Neural cell (in vitro differentiated cells): Measurements from ENCODE around the gene DDX1. TPM values are rescaled to one million over a fixed set of nuclear protein-coding genes. Genes with fewer than 3 reads are reported as not detected.

Experiments used
- H2AFZ ChIP-seq: fragments of 200-600, 300-800 bp; sonication (generic), shearing (Covaris generic); 2 replicates; pipeline ENCODE4 v1.6.0; 2014; ENCODE audit warnings: low read depth, mild to moderate bottlenecking, antibody characterized with exemption, low read length, moderate library complexity
- H3F3A ChIP-seq: fragments of 200-600 bp; shearing (Covaris generic); 2 replicates; pipeline ENCODE4 v1.6.1; 2016; ENCODE audit warnings: mild to moderate bottlenecking, moderate library complexity, mixed read lengths, antibody characterized with exemption, low read length; ENCODE audit not compliant: insufficient read depth, poor library complexity, severe bottlenecking
- H3K27ac ChIP-seq: fragments of 200-600, 300-800 bp; sonication (generic), shearing (Covaris generic); 2 replicates; pipeline ENCODE4 v1.5.1; 2014; ENCODE audit warnings: mild to moderate bottlenecking, low read length, moderate library complexity
- H3K27me3 ChIP-seq: fragments of 300-800, 200-600 bp; sonication (generic), shearing (Covaris generic); 2 replicates; pipeline ENCODE4 v1.6.0; 2014; ENCODE audit warnings: mild to moderate bottlenecking, low read depth, low read length, moderate library complexity; ENCODE audit not compliant: insufficient read depth
- H3K36me3 ChIP-seq: fragments of 300-800, 200-600 bp; sonication (generic), shearing (Covaris generic); 2 replicates; pipeline ENCODE4 v1.5.1; 2014; ENCODE audit warnings: mild to moderate bottlenecking, antibody characterized with exemption, low read length, moderate library complexity; ENCODE audit not compliant: insufficient read depth
- H3K4me2 ChIP-seq: fragments of 300-800, 200-600 bp; sonication (generic), shearing (Covaris generic); 2 replicates; pipeline ENCODE4 v1.6.0; 2014; ENCODE audit warnings: mild to moderate bottlenecking, low read length
- H3K4me3 ChIP-seq: fragments of 300-800, 200-600 bp; sonication (generic), shearing (Covaris generic); 2 replicates; pipeline ENCODE4 v1.5.1; 2014; ENCODE audit warnings: mild to moderate bottlenecking, low read length, moderate library complexity
- H3K79me2 ChIP-seq: fragments of 200-600 bp; shearing (Covaris generic); replicated peaks from 2 replicates; pipeline ENCODE4 v1.6.0; 2014; ENCODE audit warnings: mild to moderate bottlenecking, low read length, moderate library complexity; ENCODE audit not compliant: insufficient read depth
- H3K9ac ChIP-seq: fragments of 300-800, 200-600 bp; sonication (generic), shearing (Covaris generic); 2 replicates; pipeline ENCODE4 v1.6.1; 2016; ENCODE audit warnings: mild to moderate bottlenecking, low read length, mixed read lengths
- H3K9me2 ChIP-seq: fragments of 200-600 bp; shearing (Covaris generic); 2 replicates; pipeline ENCODE4 v1.6.1; 2016; ENCODE audit warnings: mild to moderate bottlenecking, low read length, mixed read lengths; ENCODE audit not compliant: insufficient read depth
- H3K9me3 ChIP-seq: fragments of 200-600, 300-800 bp; sonication (generic), shearing (Covaris generic); 2 replicates; pipeline ENCODE4 v1.6.1; 2016; ENCODE audit warnings: mild to moderate bottlenecking, mixed run types, low read length, moderate library complexity, mixed read lengths
- H4K20me1 ChIP-seq: fragments of 200-600 bp; shearing (Covaris generic); 2 replicates; pipeline ENCODE4 v1.6.1; 2016; ENCODE audit warnings: mild to moderate bottlenecking, mixed run types; ENCODE audit not compliant: insufficient read depth
- EP300 ChIP-seq: fragments of 450-650 bp; conservative IDR thresholded peaks from 2 replicates; pipeline ENCODE4 v1.6.1; 2014; ENCODE audit warnings: antibody characterized with exemption, mild to moderate bottlenecking, moderate library complexity; ENCODE audit not compliant: poor library complexity, severe bottlenecking
- EZH2 ChIP-seq: fragments of 200-600, 300-800 bp; shearing (Covaris generic), sonication (generic); IDR thresholded peaks from 2 replicates; pipeline ENCODE4 v1.6.1; 2014; ENCODE audit warnings: antibody characterized with exemption, low read length, borderline replicate concordance, mild to moderate bottlenecking; ENCODE audit not compliant: insufficient read depth, poor library complexity, severe bottlenecking
- MXI1 ChIP-seq: fragments of 450-650 bp; conservative IDR thresholded peaks from 2 replicates; pipeline ENCODE4 v1.6.1; 2014; ENCODE audit warnings: antibody characterized with exemption, mild to moderate bottlenecking; ENCODE audit not compliant: poor library complexity, severe bottlenecking
- POLR2AphosphoS5 ChIP-seq: IDR thresholded peaks from 2 replicates; pipeline ENCODE4 v1.6.1; 2012
- RAD21 ChIP-seq: fragments of 450-650 bp; conservative IDR thresholded peaks from 2 replicates; pipeline ENCODE4 v1.6.1; 2014; ENCODE audit warnings: antibody characterized with exemption, mild to moderate bottlenecking, moderate library complexity
- REST ChIP-seq: IDR thresholded peaks from 2 replicates; pipeline ENCODE4 v1.6.1; 2012; ENCODE audit warnings: borderline replicate concordance
- SMC3 ChIP-seq: fragments of 450-650 bp; conservative IDR thresholded peaks from 2 replicates; pipeline ENCODE4 v1.6.1; 2014; ENCODE audit warnings: antibody characterized with exemption, mild to moderate bottlenecking, moderate library complexity; ENCODE audit not compliant: poor library complexity
- TAF1 ChIP-seq: IDR thresholded peaks from 2 replicates; pipeline ENCODE4 v1.6.1; 2012; ENCODE audit warnings: low read depth
- polyA plus RNA-seq: library from polyadenylated mRNA; depleted of rRNA; stranded (reverse); fragments of >200 nt; gene quantifications from 2 replicates; pipeline ENCODE4 v1.2.3, GENCODE V29; 2014
- TF ChIP-seq, protein P1 (sequence below): fragments of 450-650 bp; IDR thresholded peaks from 2 replicates; pipeline ENCODE4 v1.5.1; 2014; ENCODE audit warnings: antibody characterized with exemption, mild to moderate bottlenecking, moderate library complexity; ENCODE audit not compliant: poor library complexity, severe bottlenecking

Gene DDX1
- polyA plus RNA-seq, 1 donor from 2014 or later: 159 TPM

DNA sequence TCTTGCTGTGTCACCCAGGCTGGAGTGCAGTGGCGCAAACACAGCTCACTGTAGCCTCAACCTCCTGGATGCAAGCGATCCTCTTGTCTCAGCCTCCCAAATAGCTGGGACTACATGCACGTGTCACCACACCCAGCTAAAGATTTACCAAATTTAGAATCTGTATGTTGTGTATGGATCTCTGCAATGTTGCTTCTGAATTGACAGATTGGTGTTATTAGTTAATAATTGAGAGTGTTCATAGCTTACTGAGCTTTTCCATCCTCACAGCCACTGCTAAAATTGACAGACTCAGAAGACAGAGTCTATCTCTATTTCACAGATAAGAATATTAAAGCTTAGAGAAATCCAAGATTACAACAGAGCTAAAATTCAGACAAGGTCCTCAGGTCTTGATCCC, 26.3 kb upstream of the DDX1 start:
- no peaks in the 10 kb centered on the region for H3K27me3 ChIP-seq
- H3F3A ChIP-seq: peaks cover 6% of the 10 kb centered on the region
- H3K79me2 ChIP-seq: no peaks in the 10 kb centered on the region
- TF ChIP-seq RAD21: no peak
- TF ChIP-seq, protein P1, sequence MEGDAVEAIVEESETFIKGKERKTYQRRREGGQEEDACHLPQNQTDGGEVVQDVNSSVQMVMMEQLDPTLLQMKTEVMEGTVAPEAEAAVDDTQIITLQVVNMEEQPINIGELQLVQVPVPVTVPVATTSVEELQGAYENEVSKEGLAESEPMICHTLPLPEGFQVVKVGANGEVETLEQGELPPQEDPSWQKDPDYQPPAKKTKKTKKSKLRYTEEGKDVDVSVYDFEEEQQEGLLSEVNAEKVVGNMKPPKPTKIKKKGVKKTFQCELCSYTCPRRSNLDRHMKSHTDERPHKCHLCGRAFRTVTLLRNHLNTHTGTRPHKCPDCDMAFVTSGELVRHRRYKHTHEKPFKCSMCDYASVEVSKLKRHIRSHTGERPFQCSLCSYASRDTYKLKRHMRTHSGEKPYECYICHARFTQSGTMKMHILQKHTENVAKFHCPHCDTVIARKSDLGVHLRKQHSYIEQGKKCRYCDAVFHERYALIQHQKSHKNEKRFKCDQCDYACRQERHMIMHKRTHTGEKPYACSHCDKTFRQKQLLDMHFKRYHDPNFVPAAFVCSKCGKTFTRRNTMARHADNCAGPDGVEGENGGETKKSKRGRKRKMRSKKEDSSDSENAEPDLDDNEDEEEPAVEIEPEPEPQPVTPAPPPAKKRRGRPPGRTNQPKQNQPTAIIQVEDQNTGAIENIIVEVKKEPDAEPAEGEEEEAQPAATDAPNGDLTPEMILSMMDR: no peak
- TF ChIP-seq EZH2: no peak
- no peak for TF ChIP-seq POLR2AphosphoS5
- TF ChIP-seq REST: no peak
- TF ChIP-seq MXI1: no peak
- TF ChIP-seq EP300: no peak
- no peak for TF ChIP-seq SMC3
- no peak for TF ChIP-seq TAF1
- no peaks in the 10 kb centered on the region for H4K20me1 ChIP-seq
- no peaks in the 10 kb centered on the region for H3K36me3 ChIP-seq
- no peak overlapping the region for H2AFZ ChIP-seq
- H3K9ac ChIP-seq: no peak overlapping the region
- H3K4me3 ChIP-seq: no peak overlapping the region
- H3K27ac ChIP-seq: no peak overlapping the region
- no peaks in the 10 kb centered on the region for H3K9me3 ChIP-seq
- H3K9me2 ChIP-seq: no peaks in the 10 kb centered on the region
- H3K4me2 ChIP-seq: no peak overlapping the region

DNA sequence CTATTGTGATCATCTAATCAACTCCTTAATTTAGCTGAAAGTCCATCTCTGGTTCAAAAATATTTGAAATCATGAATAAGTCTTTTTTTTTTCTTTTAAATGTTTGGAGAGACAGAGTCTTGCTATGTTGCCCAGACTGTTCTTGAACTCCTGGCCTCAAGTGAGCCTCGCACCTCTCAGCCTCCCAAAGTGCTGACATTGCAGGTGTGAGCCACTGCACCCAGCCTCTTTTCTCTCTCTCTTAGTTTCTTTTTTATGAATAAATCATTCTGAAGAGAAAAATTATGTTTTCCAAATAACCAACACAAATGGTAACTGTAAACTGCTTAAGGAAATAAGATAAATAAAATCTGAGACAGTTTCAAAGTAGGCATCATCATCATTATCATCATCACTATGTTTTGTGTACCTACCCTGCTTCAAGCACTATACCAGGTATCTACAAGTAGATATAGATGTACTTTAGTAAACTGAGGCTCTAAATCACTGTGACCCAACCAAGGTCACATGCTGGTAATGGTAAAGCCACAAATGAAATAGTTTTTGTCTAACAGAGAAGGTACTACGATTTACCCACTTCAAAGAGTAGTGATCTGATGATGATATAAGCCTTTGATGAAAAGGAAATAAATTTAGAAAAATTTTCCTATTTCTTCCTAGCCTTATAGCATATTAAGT, 25.5 kb upstream of the DDX1 start:
- Histone ChIP-seq H2AFZ (no peak overlapping the region), H3K9me3 (no peaks in the 10 kb centered on the region), H3K9me2 (no peaks in the 10 kb centered on the region), H3K79me2 (no peaks in the 10 kb centered on the region), H3K36me3 (no peaks in the 10 kb centered on the region), H3K27me3 (no peaks in the 10 kb centered on the region), H3K9ac (no peak overlapping the region), H4K20me1 (no peaks in the 10 kb centered on the region), H3K27ac (no peak overlapping the region), H3F3A (peaks cover 5% of the 10 kb centered on the region), H3K4me2 (no peak overlapping the region), H3K4me3 (no peak overlapping the region)
- TF ChIP-seq SMC3: no peak
- TF ChIP-seq RAD21: no peak
- TF ChIP-seq EP300: no peak
- no peak for TF ChIP-seq MXI1
- TF ChIP-seq TAF1: no peak
- TF ChIP-seq, protein P1: no peak
- no peak for TF ChIP-seq POLR2AphosphoS5
- TF ChIP-seq EZH2: no peak
- no peak for TF ChIP-seq REST
